HG02571 (cell line): ENCODE data around the gene GNB1L.
"Not testable (repeated sequence)": the region's sequence is repeated elsewhere in the genome, so short reads cannot be mapped to it uniquely, and the experiment has no call there.

Experiments
- ATAC-seq: cut with Tn5 transposase; IDR thresholded peaks from one replicate; pipeline ENCODE4 v1.9.1; 2021; ENCODE audit warnings: mild to moderate bottlenecking, moderate library complexity; ENCODE audit not compliant: unreplicated experiment

GNB1L gene

DNA sequence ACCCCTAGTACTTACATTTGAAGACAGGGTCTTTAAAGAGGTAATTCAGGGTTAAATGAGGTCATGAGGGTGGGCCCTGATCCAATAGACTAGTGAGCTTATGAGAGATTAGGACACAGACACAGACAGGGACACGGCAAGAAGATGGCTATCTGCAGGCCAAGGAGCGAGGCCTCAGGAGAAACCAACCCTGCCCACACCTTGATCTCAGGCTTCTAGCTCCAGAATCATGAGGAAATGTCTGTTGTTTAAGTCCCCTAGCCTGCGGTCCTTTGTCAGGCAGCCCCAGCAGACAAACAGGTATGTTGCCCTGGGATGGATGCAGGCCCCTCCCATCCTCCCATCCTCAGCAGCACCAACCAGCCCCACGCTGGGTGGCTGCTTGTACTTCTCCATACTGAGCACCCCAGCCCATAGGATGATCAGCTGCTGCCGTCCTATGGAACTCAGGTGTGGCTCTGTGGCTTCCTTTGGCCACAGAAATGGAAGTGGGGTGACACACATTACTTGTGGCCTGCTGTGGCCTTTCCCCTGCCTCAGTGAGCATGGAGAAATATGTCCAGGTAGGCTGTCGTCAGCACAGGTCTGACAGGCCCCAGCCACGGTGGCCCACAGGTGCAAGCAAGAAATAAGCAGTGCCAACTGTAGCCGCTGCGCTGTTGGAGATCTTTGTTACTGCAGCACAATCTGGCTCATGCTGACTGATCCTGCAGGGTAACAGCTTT is 7.9 kb downstream of the GNB1L start:
- no peak for ATAC-seq

DNA sequence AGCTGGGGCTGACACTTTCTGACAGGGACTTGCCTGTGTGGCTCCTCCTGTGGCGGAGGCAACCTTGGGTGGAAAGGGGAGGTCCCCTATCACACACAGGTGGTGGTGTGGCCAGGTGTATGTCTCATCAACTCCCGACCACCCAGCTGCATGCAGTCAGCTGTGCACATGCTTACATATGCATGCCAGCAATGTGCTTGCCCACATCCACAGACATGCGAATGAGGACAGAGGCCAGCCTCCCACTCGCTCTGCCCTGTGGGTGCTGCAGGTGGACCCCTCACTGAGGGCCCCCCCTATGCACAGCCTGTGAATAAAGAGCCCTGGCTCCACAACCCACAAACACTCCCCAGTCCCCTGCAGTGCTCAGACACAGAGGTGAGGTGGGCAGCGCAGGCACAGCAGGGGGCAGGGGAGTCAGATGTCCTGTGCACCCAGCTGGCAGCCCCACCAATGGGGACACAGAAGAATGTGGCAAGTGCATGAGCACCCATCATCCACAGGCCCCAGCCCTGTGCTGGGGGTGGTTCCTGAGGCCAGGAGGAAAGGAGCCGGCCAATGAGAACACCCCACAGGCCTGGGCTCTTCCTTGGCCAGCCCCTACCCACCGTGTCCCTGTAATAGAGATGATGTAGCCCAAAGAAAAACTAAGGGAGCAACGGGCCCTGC is 9.5 kb downstream of the GNB1L start:
- ATAC-seq, result no peak

DNA sequence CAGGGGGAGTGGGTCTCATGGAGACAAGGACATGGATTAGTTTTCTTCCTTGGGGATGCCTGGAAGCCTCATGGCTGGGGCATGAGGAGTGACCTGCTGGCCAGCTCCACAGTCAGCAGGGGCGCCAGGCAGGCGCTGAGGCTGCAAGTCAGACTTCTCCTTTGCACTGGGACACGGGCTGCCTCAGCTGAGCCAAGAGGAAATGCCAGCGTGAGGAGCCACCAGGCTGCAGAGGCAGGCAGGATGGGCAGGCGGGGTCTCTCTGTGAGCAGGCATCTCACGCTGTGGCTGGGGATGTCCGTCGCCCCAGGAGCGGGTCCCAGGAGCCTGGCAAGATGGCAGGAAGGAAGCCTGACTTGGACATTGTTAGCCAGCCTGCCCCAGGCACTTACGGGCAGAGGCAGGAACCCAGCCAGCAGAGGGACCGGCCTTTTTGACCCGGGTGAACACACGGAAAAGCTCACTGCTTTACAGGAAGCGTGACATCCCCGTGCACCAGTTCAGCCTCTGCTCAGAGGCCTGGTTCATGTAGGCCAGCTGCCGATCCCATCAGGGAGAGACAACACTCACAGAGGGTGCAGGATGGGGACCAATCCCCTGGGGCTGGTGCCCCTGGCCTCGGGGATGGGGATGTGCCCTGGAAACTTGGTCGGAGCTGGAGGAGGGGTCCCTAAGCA is 10.2 kb downstream of the GNB1L start:
- no peak for ATAC-seq

DNA sequence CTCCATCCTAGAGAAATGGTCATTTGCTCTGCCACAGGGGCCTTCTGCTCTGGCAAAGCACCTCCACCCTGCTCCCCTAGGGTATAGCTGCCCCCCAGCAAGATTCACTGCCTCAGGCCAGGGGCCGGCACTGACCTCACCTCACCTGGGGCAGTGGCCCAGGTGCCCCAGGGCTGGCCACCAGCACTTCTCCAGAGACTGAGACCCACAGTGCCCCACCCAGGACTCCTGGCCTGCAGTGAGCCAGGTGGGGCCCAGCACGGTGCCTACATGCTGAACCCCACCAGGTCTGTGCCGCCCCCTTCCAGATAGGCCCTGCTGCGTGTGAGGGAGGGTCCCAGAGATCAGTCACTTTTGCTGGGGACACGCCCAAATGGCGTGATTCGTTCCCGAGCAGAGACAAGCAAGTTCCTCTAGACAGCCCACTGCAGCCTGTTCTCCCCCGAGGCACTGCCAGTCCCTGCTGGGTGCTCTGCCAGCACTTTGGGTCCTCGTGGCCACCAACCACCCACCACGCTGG is 10.8 kb downstream of the GNB1L start:
- no peak for ATAC-seq

DNA sequence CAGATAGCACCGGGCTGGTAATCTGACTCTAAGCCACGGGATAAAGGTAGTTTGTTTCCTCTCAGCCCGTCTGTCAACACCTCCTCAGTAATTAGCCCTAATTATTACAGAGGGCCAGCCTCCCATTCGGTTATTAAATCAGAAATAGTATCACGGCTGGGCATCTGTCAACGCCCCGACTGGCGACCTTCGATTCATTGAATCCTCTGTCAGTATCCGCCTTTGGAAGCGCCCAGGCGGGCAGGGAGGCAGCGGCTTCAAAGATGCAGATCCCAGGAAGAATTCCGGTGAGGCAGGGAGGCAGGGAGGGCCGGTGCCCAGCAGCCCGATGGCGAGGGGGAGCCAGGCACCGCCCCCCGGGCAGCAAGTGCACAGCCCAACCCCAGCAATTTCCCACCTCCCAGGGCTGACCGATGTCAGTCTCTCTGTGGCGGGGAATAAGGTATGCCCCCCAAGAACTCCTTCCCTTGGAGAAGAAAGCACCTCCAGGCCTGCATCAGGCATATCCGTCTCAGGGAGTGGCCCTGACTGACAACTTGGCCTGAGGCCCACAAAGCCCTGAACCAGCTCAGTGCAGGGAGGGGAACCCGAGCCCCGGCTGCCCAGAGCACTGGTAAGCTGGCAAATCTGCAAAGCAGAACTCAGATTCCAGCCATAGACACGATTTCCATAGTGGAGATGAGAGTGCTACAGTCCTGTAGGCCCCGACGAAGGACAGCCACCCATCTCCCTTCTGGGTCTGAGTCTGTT is 11.4 kb downstream of the GNB1L start:
- no peak for ATAC-seq

DNA sequence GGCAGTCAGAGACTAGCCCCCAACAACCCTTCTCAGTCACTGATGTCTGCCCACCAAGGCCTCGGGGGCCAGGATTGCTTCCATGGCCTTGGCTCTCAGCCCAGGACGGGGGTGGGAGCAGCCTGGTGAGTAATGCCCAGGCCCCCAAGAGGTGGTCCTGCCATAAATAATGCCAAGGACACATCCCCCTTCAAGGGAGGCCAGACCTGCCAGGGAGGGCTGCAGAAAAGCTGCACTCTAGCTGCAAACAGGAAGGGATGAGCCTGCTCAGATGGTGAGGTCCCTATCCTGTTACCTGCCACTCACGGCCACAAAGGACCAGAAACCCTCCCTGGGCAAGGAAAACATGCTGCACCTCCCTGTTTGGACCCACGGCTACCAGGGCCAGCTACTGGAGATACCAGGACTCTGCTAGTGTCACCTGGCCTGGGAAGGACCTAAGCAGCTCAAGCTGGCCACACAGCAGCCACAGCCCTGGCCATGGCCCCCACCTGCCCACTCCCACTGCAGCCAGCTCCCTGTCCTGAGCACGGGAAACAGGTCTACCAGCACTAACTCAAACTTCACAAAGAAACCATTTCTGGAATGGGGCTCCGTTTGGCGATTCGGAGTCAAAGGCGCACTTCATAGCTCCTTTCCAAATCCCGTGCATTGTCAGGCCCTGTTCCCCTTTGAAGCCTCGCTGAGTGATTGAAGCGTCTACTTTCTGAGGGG is 12.1 kb downstream of the GNB1L start:
- ATAC-seq, result no peak

DNA sequence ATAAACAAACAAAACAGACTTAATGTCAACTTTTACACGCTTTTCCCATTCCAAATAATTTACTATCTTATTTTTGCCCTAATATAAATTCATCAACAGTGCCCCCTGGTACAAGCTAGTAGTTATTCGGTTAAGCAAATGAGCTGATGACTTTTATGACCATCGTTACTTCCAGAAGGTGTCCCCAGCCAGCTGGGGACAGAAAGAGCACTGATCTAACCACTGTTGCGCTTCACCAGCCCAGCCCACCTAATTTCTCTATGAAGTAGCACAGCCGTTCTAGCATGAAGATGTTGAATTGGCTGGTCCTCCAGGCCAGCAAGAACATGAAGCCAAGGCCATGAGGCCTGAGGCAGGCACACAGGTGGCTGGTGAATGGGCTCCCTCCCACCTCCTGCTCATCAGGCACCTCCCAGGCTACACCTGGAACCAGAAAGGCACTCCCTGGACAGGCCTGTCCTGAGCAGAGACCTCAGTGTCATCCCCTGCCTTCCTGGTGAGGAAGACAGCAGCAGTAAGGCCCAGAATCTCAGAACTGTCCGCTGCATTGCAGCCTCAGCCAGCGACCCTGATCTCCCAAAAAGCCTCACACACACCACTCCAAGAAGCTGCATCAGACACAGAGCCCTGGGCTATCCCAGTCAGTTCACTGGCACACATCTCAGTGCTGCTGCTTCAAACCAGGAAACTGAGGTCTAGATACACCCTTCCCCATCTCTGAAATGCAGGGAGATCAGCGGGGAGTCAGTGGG is 12.9 kb downstream of the GNB1L start:
- ATAC-seq, result no peak

DNA sequence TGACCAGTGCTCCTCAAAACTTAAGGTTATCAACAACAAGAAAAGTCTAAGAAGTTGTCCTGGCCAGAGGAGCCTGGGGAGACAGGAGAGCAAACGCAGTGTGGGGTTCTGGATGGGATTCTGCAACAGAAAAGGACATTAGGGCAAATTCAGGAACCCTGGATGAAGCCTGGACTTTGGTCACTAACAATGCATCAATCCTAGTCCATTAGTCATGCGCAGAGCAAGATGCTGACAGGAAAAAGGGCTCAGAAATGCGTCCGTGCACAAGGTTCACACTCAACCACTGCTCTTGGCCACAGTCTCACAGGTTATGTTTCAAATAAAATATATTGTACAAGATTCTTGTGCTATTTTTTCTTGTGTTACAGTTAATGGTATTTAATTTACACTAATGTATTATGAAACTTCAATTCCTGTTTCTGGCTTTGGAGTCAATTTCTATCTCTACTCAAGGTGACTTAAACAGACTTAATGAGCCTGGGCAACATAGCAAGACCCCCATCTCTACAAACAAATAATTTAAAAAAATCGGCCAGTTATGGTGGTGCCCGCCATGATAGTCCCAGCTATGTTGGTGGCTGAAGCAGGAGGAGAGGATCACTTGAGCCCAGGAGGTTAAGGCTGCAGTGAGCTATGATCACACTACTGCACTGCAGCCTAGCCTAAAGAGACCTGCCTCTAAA is 13.6 kb downstream of the GNB1L start:
- no peak for ATAC-seq

DNA sequence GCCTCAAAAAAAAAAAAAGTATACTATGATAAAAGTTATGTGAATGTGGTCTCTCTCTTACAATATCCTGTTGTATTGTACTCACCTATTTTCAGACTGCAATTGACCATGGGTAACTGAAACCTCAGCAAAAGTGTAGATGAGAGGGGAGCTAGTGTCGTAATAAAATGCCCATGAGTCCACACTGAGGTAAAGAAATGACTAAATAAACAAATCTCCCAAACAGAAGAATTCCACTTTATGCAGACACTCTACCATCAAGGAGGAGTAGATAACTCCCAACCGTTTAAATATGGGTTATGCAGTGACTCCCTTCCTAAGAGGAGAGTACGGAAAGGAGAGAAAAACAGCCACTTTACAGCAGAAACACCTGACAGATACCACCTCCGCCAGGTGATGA is 14.6 kb downstream of the GNB1L start:
- no peak for ATAC-seq

DNA sequence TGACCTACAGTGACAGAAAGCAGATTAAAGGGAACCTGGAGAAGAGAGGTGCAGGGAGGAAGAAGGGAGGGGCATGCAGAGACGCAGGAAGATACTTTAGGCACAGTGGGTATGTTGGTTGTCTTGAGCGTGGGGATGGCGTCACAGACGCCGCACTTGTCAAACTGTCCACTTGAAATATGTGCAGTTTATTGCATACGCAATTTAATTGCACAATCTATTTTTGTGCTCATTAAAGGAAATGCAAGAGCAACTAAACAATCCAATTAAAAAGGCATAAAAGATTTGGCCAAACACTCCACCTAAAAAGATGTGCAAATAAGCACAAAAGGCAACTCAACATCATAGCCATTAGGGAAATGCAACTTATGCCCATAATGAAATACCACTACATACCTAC is 16.8 kb downstream of the GNB1L start:
- no peak for ATAC-seq

DNA sequence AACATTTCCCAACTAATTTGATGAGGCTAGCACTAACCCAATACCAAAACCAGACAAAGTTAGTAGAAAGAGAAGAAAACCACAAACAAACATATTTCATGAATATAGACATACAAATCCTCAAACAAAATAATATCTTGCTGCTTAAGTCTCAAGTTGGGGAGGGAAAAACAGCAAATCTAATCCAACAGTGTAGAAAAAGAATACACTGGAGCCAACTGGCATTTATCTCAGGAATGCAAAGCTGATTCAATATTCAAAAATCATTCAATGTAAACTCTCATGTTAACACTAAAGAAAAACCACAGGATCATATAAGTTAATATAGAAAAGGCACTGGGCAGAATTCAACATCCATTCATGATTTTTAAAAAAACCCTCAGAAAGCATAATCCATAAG is 18.2 kb downstream of the GNB1L start:
- no peak for ATAC-seq

DNA sequence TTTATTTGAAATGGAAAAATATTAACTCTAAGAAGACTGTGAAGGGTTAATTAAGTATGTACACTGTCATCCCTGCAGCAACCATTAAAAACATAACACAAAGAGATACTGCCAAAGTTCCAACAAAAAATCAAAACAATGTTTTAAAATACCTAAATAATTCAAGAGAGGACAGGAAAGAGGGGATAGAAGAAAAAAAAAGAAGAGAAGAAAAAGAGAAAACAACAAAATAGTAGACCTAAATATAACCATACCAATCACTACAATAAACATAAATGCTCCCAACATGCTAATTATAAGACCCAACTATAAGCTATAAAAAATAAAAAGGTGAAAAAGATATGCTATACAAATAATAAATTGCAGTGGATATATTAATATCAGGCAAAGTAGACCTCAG is 20.1 kb downstream of the GNB1L start:
- ATAC-seq, result no peak

DNA sequence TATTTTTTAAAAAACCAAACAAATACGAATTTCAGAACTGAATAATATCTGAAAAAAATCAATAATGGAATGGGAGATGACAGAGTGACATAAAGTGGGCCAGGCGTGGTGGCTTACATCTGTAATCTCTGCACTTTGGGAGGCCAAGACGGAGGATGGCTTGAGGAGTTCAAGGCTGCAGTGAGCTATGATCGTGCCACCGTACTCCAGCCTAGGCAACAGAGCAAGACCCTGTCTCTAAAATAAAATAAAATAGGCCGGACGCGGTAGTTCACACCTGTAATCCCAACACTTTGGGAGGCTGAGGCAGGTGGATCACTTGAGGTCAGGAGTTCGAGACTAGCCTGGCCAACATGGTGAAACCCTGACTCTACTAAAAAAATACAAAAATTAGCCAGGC is 21.3 kb downstream of the GNB1L start:
- not testable (repeated sequence) for ATAC-seq

DNA sequence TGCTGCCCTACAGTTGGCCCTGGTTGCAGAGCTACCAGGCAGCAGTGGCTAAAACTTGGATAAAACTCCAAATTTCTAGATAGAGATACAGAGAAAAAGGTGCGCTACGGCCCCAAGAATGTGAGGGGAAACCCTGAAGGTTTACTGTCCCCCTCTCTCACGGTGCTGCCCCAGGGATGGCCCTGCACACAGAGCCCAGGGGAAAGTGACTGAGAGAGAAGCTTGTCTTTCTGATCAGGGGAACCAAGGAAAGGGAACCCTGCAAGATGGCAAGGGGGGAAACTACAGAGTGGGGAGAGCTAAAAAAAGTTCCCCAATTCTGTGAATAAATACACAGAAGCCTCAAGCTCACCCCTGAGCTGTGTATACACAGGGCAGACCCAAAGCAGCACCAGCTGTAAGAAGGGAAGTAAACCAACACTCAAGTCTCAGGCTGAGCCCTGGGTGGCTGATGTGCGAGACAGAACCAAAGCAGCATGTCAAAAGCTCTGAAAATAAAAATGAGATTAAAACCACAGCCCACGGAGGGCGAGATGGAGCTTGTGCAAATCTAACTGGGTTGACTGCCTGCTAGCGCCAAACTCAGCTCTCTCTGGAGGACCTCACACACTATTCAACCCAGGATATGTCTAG is 22.1 kb downstream of the GNB1L start:
- ATAC-seq, result no peak

DNA sequence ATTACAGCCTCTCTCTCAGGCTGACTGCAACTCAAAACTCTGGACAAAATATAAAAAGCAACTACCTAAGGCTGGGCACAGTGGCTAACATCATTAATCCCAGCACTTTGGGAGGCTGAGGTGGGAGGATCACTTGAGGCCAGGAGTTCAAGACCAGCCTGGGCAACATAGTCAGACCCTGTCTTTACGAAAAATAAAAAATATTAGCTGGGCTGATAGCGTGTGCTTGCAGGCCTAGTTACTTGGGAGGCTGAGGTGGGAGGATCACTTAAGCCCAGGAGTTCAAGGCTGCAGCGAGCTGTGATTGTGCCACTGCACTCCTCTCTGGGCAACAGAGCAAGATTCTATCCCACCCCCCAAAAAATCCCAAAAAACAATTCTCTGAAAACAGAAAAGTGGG is 22.7 kb downstream of the GNB1L start:
- not testable (repeated sequence) for ATAC-seq

DNA sequence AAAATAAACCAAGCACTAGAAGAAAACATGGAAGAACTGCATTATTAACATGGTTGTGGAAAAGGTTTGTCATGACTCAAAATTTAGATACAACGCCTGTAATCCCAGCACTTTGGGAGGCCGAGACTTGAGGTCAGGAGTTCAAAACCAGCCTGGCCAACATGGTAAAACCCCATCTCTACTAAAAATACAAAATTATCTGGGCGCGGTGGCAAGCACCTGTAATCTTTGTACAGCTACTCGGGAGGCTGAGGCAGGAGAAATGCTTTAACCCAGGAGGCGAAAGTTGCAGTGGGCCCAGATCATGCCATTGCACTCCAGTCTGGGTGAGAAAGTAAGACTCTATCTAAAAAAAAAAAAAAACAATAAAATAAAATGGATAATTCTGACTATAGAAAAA is 23.7 kb downstream of the GNB1L start:
- ATAC-seq, result no peak

DNA sequence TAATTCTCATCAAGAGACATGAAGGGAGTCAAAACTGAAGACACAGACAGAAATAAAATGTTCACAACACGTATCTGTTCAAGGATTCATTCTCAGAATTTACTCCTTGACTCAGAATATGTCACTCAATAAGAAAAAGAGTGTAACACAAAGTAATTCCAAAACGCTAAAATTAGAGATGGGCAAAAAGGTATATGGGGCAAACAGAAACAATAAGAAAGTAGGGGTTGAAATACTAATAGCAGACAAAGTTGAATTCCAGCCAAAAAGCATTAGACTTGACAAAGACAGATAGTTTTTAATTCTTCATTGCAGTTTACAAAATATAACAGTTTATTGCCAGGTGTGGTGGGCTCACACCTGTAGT is 26.7 kb downstream of the GNB1L start:
- ATAC-seq, result no peak

DNA sequence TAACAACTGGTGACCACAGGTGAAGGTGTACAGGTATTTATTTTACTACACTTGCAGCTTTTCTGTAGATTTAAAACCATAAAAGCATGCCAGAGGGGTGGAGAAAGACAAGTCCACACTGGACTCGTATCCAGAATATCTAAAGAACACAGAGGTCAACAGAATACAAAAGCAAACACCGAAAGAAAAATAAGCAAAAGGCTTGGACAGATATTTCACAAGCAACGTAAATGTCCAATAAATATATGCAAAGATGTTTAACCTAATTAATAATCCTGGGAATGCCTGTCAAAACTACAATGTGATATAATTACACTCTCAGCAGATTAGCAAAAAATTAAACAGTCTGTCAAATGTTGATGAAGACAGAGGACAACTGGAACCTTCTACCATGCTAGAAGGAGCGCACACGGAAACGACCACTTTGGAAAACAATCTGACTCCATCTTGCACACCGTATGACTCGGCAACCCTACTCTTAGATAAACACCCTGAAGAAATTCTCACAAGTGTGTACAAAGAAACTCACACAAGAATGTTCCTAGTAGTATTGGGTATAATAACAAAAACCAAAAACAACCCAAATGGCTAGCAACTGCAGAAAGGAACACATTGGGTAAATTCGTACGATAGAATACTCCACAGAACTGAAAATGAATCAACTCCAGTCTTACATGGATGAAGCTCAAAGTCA is 27.2 kb downstream of the GNB1L start:
- ATAC-seq, result no peak

DNA sequence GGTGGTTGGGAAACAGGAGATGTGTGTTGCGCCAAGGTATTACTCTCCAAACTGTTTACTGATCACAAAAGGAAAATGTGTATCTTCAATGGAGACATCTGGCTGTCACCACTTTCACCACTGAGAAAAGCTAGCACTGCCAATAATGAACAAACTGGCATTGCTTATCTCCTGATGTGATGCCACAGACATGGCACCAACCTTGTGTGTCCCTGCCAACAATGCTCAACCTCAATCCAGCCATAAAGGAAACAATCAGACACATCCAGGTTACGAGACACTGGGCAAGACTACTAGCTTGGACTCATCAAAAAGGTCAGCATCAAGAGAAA is 28.1 kb downstream of the GNB1L start:
- no peak for ATAC-seq
